ENCODE data around the gene UBR1.

- TF ChIP-seq CTCF (IDR thresholded peaks at IDR 0.05) (no peak), POLR2A (IDR thresholded peaks at IDR 0.05) (no peak), EP300 (IDR thresholded peaks at IDR 0.05; ENCODE audit: low read depth) (no peak)
These were observed 19.9 kb downstream of the UBR1 start for GRCh38 chr15:43085921-43086320.

Data from transverse colon (tissue), 3 donors.